ENCODE results near the gene YEATS4.

Gene YEATS4

GRCh38 chr12:69329669-69330428 lies 29.7 kb upstream of the YEATS4 start:
- no peak for TF ChIP-seq CTCF (IDR thresholded peaks at IDR 0.05; ENCODE audit: low read depth, low read length)
- H3K4me3 ChIP-seq (ENCODE audit: low read depth, low read length): no peak overlapping the region

- H3K4me3 ChIP-seq (ENCODE audit: low read depth, low read length): no peak overlapping the region
- no peak for TF ChIP-seq CTCF (IDR thresholded peaks at IDR 0.05; ENCODE audit: low read depth, low read length)
Measured at GRCh38 chr12:69330475-69331473, 28.8 kb upstream of the YEATS4 start.

DNA sequence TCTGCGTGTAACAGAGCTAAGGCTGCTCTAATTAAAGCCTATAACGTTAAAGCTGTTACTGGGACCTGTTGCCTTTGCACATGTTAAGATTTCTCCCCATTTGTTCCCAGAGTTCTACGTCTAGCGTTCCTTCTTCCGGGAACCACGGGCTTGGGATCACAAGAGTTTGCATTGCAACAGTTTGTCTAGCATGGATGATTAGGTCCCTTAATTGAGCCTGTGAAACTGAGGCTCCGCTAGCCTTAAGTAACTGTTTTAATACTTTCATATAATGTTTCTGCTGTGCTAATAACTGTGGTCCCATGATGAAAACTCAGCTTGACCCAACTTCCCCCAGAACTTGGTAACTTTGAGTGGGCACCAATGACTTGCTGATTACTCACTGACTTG lies 28.0 kb upstream of the YEATS4 start:
- no peak for TF ChIP-seq CTCF (IDR thresholded peaks at IDR 0.05; ENCODE audit: low read depth, low read length)
- H3K4me3 ChIP-seq (ENCODE audit: low read depth, low read length): no peak overlapping the region

DNA sequence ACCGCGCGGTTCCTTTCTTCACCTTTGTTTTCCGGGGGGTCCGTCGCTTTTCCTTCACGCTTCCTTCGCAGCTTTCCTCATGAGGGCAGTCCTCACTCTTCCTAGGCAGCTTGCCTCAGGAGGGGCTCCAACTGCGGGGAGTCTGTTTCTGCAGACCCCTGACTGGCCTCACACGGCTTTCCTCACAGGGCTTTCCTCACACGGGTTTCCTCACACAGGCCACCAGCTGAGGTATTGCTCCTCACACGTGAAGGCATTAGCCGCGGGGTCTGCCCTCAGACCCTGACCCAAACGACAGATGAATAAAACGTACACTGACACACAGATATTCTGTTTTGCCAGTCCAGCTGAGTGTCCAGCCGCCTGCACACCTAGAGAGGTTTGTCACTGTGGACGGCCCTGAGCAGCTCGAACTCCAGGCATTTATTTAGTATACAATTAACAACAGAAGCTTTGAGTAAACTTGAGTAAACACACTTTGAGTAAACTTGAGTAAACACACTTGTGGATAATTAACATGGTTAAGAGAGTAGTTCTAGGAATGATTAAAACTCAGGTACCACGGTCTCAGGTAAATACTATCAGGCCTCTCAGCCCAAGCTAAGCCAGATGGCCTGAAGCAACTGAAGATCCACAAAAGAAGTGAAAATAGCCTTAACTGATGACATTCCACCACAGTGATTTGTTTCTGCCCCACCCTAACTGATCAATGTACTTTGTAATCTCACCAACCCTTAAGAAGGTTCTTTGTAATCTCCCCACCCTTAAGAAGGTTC lies 27.4 kb upstream of the YEATS4 start:
- H3K4me3 ChIP-seq (ENCODE audit: low read depth, low read length): no peak overlapping the region
- TF ChIP-seq CTCF (IDR thresholded peaks at IDR 0.05; ENCODE audit: low read depth, low read length): no peak

DNA sequence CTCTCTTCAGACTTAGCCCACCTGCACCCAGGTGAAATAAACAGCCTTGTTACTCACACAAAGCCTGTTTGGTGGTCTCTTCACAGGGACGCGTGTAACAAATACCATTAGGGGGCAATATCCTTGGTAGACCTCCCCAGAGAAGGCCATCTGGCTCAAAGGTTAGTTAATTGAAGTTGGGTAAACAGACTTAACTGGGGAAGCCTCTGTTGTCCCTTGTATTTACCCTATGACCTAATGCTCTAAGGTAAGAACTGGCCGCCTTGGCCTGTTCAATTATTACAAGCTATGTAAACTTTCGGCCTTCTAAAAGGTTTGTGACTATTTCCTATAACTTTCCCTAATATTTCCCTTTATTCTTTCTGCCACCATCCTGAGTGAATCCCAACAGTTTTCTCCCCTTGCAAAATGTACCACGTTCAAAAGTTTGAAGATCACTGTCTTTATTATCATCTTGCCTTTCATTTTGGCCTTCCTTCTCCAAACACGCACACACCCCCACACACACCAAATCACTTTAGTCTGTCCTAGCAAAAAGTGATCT lies 26.7 kb upstream of the YEATS4 start:
- no peak for TF ChIP-seq CTCF (IDR thresholded peaks at IDR 0.05; ENCODE audit: low read depth, low read length)
- no peak overlapping the region for H3K4me3 ChIP-seq (ENCODE audit: low read depth, low read length)

DNA sequence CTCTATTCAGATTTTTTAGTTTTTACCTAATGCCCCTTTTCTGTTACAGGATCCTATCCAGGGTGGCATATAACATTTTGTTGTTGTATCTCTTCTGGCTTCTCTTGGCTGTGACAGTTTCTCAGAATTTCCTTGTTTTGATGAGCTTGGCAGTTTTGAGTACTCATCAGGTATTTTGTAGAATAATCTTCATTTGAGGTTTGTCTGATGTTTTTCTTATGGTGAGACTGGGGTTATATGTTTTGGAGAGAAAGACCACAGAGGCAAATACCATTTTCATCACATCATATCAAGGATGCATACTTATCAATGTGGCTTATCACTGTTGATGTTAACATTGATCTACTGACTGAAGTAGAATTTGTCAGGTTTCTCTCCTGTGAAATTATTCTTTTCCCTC lies 25.4 kb upstream of the YEATS4 start:
- no peak for TF ChIP-seq CTCF (IDR thresholded peaks at IDR 0.05; ENCODE audit: low read depth, low read length)
- H3K4me3 ChIP-seq (ENCODE audit: low read depth, low read length): no peak overlapping the region

Measured in WI38 (cell line).